ENCODE data around the gene SLC26A6. TPM values are rescaled to one million over a fixed set of nuclear protein-coding genes. Genes with fewer than 3 reads are reported as not detected.

SLC26A6 gene
- total and polyA plus RNA-seq, 9 donors, result 7.9 to 19.1 (median 10.5) TPM

DNA sequence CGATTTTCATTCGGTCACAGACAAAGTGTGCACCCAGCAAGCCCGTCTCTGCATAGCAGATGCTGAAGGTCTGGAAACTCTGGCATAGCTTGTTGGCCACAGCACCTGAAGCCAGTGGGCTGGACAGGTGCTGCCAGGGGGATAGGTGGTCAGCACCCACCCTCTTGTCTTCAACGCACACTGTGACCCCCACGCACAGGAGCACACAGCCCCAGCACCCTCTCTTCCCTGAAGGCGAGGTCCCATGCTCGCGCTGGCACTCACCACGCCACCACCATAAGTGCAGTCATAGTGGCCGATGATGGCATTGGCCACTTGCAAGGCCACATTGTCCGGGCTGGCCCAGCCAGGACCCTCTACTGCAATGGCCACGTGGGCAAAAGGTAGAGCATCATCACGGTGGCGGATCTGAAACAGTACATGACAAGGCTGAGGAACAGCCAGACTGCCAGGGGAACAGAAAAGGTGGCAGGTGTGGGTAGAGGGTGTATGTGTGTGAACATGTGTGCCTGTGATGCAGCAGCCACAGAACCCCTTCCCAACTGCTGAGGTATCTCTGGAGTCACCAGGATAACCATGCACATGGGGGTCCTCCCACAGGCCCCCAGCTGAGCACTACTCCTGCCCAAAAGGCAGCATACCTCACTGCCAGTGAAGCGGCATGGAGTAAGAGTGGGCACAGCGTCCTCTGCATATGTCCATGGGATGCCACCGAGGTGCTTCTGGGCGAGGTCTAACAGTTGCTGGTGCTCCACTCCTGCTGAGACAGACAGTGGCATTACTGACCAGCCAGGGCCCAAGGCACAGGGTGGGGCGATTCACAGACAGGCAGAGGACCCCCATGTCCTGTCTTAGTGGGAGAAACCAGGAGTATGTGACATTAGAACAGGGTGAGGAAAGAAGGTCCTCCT lies 34.3 kb downstream of the SLC26A6 start:
- intact Hi-C loops (cut with DNase I), result no loop called here
- Histone ChIP-seq H3K4me3 (no peak overlapping the region), H3K36me3 (no peaks in the 10 kb centered on the region), H3K27me3 (no peaks in the 10 kb centered on the region), H3K9me3 (no peaks in the 10 kb centered on the region), H3K27ac (no peak overlapping the region), H3K4me1 (ENCODE audit: insufficient read depth) (peaks cover 22% of the 10 kb centered on the region)
- 90 to 96% (median 92%) methylated on average over 19 of the region's 19 CpGs for WGBS, 3 donors
- no peak for DNase-seq
- TF ChIP-seq EP300 (IDR thresholded peaks at IDR 0.05) (no peak), POLR2A (IDR thresholded peaks at IDR 0.05) (no peak)
- TF ChIP-seq, protein P1, sequence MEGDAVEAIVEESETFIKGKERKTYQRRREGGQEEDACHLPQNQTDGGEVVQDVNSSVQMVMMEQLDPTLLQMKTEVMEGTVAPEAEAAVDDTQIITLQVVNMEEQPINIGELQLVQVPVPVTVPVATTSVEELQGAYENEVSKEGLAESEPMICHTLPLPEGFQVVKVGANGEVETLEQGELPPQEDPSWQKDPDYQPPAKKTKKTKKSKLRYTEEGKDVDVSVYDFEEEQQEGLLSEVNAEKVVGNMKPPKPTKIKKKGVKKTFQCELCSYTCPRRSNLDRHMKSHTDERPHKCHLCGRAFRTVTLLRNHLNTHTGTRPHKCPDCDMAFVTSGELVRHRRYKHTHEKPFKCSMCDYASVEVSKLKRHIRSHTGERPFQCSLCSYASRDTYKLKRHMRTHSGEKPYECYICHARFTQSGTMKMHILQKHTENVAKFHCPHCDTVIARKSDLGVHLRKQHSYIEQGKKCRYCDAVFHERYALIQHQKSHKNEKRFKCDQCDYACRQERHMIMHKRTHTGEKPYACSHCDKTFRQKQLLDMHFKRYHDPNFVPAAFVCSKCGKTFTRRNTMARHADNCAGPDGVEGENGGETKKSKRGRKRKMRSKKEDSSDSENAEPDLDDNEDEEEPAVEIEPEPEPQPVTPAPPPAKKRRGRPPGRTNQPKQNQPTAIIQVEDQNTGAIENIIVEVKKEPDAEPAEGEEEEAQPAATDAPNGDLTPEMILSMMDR (IDR thresholded peaks at IDR 0.05), result no peak

DNA sequence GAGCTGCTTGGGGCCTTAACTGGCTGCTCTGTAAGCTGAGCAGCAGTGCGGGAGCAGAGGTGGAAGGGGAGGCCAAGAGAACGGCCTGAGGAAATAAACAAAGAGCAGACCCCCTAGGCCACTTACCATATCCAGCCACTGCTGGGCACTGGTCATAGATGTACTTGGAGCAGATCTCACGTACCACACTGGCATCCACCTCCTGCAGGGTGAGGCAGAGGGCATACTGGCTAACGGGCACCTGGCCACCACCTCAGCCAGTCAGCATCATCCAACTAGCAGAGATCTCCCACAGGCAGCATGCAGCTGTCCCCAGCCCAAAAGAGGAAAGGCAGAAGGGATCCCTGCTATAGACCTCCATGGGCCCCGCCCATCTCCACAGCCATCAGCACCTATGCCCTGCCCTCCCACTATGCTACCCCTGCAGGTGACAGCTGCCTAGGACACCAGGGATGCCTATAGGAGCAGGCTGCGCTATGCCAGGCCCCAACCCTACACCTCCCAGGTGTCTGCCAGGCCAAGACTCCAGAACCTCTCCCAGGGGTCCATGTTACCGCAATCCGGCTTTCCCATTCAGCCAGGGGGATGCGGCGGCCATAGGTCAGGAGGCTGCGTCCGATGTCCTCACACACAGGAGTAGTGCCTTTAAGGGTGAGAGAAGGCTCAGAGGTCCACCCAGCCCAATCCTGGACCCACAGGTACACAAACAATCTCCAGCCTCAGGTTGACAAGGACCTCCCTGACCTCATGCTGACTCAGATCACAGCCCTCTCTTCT lies 35.6 kb downstream of the SLC26A6 start:
- Histone ChIP-seq H3K27me3 (no peaks in the 10 kb centered on the region), H3K36me3 (no peaks in the 10 kb centered on the region), H3K4me3 (no peak overlapping the region), H3K4me1 (ENCODE audit: insufficient read depth) (peaks cover 28% of the 10 kb centered on the region), H3K27ac (peak overlapping the region in 1 of 2 donors; percentile 74), H3K9me3 (no peaks in the 10 kb centered on the region)
- TF ChIP-seq EP300 (IDR thresholded peaks at IDR 0.05) (no peak), POLR2A (IDR thresholded peaks at IDR 0.05) (no peak)
- TF ChIP-seq, protein P1 (IDR thresholded peaks at IDR 0.05), result no peak
- peak in 1 of 5 donors; percentile 44 for DNase-seq
- WGBS, 3 donors, result 81 to 91% (median 84%) methylated on average over 12 of the region's 12 CpGs
- intact Hi-C loops (cut with DNase I), result no loop called here

DNA sequence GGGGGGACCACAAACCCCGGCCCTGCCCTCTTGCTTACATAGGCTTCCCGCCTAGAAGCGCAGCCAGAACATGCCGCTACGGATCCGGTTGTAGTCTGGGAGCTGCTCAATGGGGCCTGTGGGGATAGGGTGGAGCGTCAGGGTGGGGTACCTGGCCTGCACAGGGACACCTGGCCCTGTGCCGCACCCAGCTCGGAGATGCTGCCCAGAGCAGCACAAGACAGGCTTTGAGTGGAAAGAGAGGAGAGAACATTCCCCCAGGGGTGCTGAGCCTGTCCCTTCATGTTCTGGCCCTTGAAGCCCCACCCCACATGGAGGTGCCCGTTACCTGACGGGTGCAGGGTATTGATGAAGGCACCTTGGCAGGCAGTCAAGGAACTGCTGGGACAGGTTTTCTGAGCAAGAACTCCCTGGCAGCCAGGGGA lies 36.2 kb downstream of the SLC26A6 start:
- peaks cover 30% of the 10 kb centered on the region for H3K4me1 ChIP-seq (ENCODE audit: insufficient read depth)
- no peaks in the 10 kb centered on the region for H3K36me3 ChIP-seq
- no peak for TF ChIP-seq POLR2A (IDR thresholded peaks at IDR 0.05)
- TF ChIP-seq EP300 (IDR thresholded peaks at IDR 0.05), result no peak
- TF ChIP-seq, protein P1 (IDR thresholded peaks at IDR 0.05), result no peak

GRCh38 chr3:48598323-48599076 lies 36.8 kb downstream of the SLC26A6 start:
- 5 to 7% (median 7%) methylated on average over 5 of the region's 5 CpGs for WGBS, 3 donors
- intact Hi-C loops (cut with DNase I), result no loop called here
- DNase-seq, result peak; percentile 81 to 92 (median 89)
- Histone ChIP-seq H3K4me3 (no peak overlapping the region), H3K4me1 (ENCODE audit: insufficient read depth) (peaks cover 30% of the 10 kb centered on the region), H3K27me3 (no peaks in the 10 kb centered on the region), H3K27ac (peak overlapping the region; percentile 73 to 74), H3K36me3 (no peaks in the 10 kb centered on the region), H3K9me3 (no peaks in the 10 kb centered on the region)
- TF ChIP-seq, protein P1 (IDR thresholded peaks at IDR 0.05), result peak in 1 of 3 donors; percentile 24
- TF ChIP-seq POLR2A (IDR thresholded peaks at IDR 0.05), result no peak

More for the DNA sequence above, 36.2 kb downstream of the SLC26A6 start:
- WGBS, 3 donors, result 17 to 31% (median 17%) methylated on average over 11 of the region's 11 CpGs
- Histone ChIP-seq H3K9me3 (no peaks in the 10 kb centered on the region), H3K27ac (peak overlapping the region; percentile 73 to 74), H3K4me3 (no peak overlapping the region), H3K27me3 (no peaks in the 10 kb centered on the region)
- no peak for DNase-seq
- intact Hi-C loops (cut with DNase I), result no loop called here

Data from ovary (tissue), 9 donors.